Measurements from ENCODE around the gene TLR6.

Gene TLR6

GRCh38 chr4:38856524-38857337 is at the start of gene TLR6:
TSS of gene TLR6 (minus strand) at chr4:38856817. CDS start at chr4:38829473, 27,344 bp downstream.
- peak; percentile 42 for DNase-seq (ENCODE audit: low read depth)

- DNase-seq (ENCODE audit: low read depth) = no peak
These were observed 49.2 kb upstream of the TLR6 start for GRCh38 chr4:38905652-38906385.

GRCh38 chr4:38904682-38905081 is 48.1 kb upstream of the TLR6 start:
- no peak for DNase-seq (ENCODE audit: low read depth)

GRCh38 chr4:38904090-38904666 is 47.6 kb upstream of the TLR6 start:
- no peak for DNase-seq (ENCODE audit: low read depth)

- DNase-seq (ENCODE audit: low read depth) = peak; percentile 10
These were observed 46.1 kb upstream of the TLR6 start for GRCh38 chr4:38902695-38903094.

GRCh38 chr4:38902221-38902620 is 45.6 kb upstream of the TLR6 start:
- no peak for DNase-seq (ENCODE audit: low read depth)

GRCh38 chr4:38898245-38898644 is 41.6 kb upstream of the TLR6 start:
- no peak for DNase-seq (ENCODE audit: low read depth)

GRCh38 chr4:38896940-38897339 is 40.3 kb upstream of the TLR6 start:
- no peak for DNase-seq (ENCODE audit: low read depth)

- DNase-seq (ENCODE audit: low read depth) = no peak
These were observed 37.8 kb upstream of the TLR6 start for GRCh38 chr4:38894322-38894982.

GRCh38 chr4:38891051-38891983 is 34.7 kb upstream of the TLR6 start:
- DNase-seq (ENCODE audit: low read depth) = no peak

GRCh38 chr4:38889143-38889542 is 32.5 kb upstream of the TLR6 start:
- peak; percentile 75 for DNase-seq (ENCODE audit: low read depth)

GRCh38 chr4:38884254-38884653 is 27.6 kb upstream of the TLR6 start:
- DNase-seq (ENCODE audit: low read depth) = no peak

DNA sequence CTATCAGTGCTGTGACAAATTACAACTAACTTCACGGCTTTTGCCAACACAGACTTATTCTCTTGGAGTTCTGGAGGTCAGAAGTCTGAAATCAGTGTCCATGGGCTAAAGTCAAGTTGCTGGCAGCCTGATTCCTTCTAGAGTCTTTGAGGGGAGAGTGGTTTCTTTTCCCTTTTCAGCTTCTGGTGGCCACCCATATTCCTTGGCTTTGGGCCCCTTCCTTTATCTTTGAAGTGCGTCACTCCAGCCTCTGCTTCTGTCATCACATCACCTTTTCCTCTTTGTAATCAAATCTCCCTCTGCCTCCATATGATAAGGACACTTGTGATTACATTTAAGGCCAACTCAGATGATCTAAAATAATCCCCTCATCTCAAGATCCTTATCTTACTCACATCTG is 20.0 kb upstream of the TLR6 start:
- no peak for DNase-seq (ENCODE audit: low read depth)

GRCh38 chr4:38873290-38873944 is 16.8 kb upstream of the TLR6 start:
- DNase-seq (ENCODE audit: low read depth) = no peak

- peak; percentile 46 for DNase-seq (ENCODE audit: low read depth)
These were observed 16.0 kb upstream of the TLR6 start for GRCh38 chr4:38872620-38873019.

DNA sequence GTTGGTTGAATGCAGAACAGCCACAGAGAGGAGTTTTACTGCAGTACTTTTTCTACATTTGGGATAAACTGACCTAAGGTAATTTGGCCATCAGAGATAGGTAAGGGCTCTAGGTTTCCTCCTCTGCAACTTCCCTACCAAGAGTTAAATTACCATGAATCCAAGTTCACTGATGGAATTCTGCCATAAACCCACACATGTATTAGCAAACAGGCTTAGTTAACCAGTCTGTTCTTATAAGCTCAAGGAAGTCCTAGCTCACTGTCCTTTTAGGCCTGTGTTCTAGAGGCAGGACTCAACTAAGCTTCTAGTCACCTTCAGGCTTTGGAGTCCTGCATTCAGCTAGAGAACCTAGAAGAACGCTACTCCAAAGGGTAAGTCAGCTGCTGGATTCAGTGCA is 15.0 kb upstream of the TLR6 start:
- no peak for DNase-seq (ENCODE audit: low read depth)

GRCh38 chr4:38870098-38870808 is 13.6 kb upstream of the TLR6 start:
- DNase-seq (ENCODE audit: low read depth) = no peak

GRCh38 chr4:38869511-38869910 is 12.9 kb upstream of the TLR6 start:
- DNase-seq (ENCODE audit: low read depth) = no peak

GRCh38 chr4:38868059-38868960 is 11.7 kb upstream of the TLR6 start:
- no peak for DNase-seq (ENCODE audit: low read depth)

Measured in fibroblast of the conjunctiva (primary cell).